Activated gamma-delta T cell (primary cell): ENCODE data around the gene KDM4C.
"Not testable (repeated sequence)": the region's sequence is repeated elsewhere in the genome, so short reads cannot be mapped to it uniquely, and the experiment has no call there.

Experiments
- DNase-seq: peaks from one replicate; lab custom pipeline; 2025; lab: John Stamatoyannopoulos, UW

KDM4C gene

DNA sequence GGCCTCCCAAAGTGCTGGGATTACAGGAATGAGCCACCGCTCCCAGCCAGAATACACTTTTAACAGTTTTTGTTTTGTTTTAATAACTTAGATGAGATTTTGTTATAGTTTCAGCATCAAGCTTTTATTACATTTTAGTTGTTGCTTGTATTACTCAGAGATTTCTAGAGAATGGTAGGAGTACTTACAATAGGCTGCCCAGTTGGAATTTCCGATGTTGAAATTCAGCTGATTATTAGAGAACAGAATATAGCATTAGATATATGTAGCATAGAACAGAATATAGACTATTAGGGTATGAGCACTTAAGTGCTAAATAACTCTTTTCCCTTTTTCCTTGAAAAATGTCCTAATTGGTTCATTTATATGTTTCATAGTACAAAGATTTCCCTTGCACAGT lies 6.2 kb downstream of the KDM4C start:
- no peak for DNase-seq

DNA sequence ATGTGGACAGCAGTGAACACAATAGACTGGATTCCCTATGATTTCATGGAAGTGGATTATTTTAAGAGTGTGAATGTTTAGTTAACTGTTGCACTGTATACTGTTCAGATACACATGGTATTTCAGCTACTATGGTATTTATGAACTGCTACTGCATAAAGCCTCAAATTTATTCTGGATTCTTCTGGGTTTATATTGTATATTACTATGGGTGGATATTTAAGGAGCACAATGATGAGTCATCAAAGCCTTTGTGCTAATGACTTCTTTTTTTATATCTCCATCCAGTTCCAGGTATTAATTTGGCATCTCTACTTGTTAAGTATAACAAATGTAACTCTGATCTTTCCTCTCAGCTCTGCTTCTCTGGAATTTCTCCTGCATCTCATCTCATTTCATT lies 6.8 kb downstream of the KDM4C start:
- no peak for DNase-seq

DNA sequence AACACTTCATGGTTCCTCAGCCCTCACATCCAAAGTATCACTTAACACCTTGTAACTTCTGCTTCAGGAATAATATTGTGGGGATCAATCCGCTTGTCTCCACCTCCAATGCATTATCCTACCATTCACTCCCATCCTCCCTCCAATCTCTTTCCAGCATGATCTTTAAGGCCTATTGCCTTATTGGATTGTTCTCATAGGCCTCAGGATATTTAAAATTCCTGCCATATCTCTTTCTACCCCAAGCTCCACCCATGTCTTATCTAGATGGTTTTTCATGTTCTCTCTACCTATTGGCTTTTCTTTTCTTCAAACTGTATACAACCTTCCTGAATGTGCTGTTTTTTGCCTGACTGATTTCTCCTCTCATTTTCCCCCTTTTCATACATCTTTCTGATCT lies 7.2 kb downstream of the KDM4C start:
- DNase-seq = no peak

DNA sequence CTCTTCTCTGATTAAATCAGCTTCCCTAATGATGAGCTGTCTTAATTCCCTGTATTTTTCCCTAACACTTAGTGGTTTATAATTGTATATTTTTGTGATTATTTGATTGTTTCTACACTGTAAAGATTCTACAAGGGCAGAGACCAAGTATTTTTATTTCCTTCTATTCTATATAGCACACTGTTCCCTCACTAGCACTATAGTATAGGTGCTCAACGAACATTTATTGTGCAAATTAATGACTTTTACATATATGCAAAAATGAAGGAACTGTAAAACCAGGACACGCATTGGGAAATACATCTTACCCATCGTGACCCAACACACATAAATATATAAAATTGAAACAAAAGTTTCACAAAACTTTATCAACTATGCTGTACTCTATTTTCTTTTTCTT lies 7.6 kb downstream of the KDM4C start:
- no peak for DNase-seq

DNA sequence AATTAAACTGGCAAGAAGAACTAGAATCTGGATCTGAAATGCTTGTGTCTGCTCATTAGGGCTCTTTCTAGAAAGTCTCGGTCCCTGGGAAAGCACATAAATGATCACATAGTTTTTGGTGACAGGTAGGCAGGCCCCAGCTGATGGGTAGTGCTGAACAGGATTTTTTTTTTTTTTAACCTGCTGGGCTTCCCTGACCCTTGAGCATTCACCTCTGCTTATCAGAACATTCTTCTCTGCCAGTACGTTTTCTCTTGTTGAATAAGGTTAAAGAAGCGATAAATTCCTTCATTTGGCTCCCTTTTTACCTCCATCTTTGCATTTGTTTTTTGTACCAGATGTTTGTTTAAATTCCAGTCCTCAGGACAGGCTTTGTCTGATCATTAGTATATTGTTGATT lies 8.8 kb downstream of the KDM4C start:
- DNase-seq = no peak

DNA sequence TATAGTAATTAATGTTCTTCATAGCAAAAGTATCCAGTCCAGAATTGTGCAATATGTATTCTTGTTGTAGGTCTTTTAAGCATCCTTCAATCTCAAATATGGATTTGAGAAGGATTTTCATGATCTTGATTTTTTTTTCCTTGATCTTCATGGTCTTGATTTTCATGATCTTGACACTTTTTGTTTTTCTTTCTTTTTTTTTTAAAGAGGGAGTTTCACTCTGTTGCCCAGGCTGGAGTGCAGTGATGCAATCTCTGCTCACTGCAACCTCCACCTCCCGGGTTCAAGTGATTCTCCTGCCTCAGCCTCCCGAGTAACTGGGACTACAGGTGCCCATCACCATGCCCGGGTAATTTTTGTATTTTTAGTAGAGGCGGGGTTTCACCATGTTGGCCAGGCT lies 10.8 kb downstream of the KDM4C start:
- DNase-seq = not testable (repeated sequence)

DNA sequence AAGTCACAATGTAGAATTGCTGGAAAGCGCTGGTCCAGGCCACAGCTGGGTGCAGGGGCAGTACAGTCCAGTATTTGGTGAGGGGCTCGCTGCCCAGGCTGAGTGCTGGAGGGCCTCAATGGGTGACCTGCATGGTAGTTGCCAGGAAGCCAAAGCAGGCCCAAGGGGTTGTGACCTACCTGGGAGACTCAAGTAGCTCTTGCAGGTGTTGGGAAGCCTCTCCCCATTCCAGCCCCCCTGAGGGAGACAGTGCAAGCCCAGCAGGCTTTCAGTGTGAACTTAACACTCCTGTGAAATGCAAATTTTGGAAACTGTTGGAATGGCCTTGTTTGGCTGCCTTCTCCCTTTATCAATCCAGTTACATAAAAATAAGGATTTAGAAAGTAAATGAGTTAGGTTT lies 13.9 kb downstream of the KDM4C start:
- DNase-seq = no peak

DNA sequence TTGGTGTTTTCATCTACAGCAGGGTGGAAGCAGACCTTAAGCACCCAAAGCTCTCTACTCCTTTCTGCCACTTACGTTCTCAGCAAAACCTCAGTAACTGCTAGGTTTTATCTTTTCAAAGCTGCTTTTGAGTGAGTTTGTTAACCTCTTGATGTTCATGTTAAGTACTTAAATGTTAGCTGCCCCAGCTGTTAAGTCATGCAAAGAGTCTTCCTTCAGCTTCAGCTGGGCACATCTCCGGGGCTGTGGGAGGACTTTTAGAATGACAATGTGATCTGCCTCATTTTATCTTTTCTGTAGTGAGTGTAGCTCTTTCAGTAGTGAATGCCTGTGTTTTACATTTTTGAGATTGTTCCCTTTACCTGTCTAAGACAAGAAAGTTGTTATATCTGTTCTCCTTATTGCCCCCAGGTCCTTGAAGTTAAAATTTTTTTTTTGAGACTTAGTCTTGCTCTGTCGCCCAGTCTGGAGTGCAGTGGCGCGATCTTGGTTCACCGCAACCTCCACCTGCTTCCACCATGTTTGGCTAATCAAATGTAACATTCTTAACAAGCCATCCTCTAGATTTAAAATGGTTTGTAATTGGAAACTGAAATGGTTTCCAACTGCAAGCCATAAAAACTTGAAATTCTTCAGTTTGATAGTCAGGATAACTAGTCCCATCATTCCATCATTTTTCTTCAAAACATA lies 19.6 kb downstream of the KDM4C start:
- DNase-seq = no peak

DNA sequence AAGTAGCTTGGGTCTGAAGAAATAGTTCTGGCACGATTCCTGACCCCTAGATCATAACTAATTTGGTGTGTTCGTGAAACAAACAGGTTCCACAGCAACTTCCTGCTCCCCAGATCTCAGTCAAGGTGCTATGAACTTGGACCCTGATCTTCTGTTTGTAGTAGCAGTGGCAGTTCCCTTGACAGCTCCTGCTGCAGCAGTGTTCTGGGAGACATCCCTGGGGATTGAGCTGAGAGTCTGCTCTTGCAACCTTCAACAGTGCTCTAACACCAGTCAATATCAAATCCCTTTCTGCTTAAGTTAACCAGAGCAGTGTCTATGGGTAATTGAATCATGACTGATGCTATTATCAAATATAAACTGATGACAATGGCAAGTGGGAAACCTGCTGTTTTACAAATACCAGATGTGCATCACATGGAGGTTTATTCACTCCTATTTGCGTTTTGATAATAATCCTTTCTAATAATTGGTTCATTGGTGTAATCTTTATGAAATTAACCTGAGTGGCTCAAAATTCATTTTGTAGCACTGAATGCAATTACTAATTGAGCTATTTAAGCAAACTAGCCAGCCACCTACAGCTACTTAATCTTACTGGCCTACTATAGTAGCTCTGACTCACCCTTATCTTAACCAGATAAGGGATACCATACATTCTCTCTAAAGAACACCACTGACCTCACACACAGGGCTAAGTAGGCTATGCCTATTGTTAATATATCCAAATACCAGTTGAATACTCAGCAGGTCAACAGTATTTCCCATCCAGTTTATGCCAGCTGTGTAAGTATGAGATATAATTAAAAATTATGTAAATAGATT lies 21.9 kb downstream of the KDM4C start:
- DNase-seq = no peak

DNA sequence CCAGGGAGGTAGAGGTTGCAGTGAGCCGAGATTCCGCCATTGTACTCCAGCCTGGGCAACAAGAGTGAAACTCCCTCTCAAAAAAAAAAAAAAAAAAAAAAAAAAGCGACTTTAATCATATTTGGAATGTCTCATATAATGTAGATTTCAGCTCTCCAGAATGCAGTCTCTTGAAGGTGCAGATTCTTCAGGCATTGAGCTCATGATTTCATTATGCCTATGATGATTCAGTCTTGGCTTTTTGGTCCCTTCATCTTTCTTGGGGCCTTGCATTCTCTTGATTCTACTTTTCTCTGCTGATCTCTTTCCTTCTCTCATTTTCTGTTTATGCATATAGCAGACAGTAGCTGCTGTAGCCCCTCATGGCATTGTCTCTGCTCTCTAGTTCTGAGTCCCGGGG lies 22.9 kb downstream of the KDM4C start:
- DNase-seq = no peak

DNA sequence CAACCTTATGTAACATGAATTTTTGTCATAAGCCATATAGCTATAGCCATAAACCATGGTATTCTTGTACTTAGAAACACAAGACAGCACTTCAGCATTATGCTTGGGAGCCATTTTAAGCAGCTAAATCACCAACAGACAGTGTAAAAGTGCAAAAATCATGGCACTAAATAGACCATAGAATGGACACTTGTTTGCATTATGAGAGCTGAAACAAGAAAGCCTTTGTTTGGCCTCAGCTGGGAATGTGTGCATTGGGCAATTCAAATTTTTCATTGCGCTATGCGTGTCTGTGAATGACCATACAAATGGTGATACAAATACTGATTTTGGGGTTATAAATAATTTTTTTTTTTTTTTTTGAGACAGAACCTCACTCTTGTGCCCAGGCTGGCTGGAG lies 23.7 kb downstream of the KDM4C start:
- no peak for DNase-seq

DNA sequence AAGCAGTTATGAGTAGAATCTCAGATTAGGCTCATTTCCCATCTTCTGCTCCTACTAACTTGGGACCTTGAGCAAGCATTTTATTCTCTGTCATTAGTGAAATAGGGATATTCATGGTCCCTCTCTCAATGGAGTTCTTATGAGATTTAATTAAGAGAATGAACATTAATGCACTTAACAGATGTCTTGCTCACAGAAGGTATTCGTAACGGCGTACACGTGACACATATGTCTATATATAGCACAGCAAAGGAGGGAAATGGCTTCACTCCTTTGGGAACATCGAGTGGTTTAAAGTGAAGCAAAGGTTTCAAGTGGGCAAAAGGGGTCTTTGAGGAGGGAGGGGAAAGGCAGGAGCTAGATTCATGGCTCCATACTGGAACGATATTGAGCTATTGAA lies 24.6 kb downstream of the KDM4C start:
- DNase-seq = no peak

DNA sequence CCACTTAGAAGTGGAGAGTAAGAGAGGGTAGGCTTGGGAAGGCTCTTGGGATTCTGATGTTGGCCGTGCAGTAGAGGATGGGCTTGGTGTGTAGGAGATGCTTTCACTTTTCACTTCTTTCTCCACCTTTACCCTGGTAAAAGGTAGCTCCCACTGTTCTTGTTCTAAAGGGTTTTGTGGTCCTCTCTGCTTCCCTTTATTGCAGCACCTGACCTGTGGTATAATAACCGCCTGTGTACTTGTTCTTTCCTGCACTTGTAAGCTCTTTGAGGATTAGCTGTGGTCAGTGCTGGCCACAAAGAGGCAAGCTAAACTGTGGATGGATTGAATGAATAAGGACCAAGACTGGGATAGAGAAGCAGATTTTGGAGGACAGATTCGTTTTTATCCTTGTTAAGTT lies 25.2 kb downstream of the KDM4C start:
- no peak for DNase-seq

DNA sequence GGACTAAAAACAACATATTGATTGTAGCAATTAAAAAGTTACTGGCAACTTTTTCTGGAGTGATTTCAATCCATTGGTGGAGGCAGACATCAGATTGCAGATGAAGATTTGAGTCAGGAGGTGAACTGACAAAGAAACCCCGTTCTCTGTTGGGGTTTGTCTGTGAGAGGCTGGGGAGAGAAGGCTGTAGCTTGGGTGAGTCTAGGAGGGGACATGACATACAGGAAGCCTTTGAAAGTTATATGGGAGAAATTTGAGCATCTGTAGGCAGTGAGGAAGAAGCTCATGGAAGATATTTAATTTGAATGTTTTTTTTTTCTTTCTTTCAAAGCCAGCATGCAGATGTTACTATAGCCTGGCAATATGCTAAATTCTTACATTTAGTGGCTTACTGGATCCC lies 26.0 kb downstream of the KDM4C start:
- DNase-seq = no peak

DNA sequence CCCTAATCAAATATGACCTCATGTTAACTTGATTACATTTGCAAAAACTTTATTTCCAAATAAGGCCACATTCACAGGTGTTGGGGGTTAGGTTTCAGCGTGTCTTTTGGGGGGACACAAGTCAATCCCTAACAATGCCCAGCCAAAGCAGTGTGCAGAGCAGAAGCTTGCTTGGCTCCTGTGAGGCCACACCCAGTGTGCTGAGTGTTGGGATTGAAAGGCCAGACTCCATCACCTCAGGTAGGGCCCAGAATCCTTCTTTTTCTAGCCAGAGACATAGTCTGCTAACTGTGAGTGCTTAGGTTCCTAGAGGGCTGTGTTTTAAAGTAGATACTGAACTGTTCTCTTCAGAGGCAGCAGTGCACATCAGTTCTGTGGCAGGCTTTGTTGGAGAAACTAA lies 27.9 kb downstream of the KDM4C start:
- DNase-seq = no peak

DNA sequence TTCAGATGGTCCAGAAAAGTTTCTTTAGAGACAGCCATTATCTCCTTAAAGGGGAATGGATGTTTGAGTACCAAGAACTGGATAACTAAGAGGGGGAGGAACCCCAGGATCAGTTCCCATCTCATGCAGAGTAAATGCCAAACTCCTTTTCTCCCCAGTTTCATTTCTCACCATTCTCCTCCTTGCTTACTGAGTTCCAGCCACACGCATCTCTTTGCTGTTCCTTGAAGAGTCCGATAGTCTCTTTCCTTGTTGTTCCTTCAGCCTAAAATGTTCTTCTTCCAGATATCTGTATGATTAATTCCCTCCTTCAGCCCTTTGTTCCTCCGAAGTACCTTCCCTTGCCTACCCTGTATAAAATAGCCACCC lies 30.0 kb downstream of the KDM4C start:
- DNase-seq = no peak

DNA sequence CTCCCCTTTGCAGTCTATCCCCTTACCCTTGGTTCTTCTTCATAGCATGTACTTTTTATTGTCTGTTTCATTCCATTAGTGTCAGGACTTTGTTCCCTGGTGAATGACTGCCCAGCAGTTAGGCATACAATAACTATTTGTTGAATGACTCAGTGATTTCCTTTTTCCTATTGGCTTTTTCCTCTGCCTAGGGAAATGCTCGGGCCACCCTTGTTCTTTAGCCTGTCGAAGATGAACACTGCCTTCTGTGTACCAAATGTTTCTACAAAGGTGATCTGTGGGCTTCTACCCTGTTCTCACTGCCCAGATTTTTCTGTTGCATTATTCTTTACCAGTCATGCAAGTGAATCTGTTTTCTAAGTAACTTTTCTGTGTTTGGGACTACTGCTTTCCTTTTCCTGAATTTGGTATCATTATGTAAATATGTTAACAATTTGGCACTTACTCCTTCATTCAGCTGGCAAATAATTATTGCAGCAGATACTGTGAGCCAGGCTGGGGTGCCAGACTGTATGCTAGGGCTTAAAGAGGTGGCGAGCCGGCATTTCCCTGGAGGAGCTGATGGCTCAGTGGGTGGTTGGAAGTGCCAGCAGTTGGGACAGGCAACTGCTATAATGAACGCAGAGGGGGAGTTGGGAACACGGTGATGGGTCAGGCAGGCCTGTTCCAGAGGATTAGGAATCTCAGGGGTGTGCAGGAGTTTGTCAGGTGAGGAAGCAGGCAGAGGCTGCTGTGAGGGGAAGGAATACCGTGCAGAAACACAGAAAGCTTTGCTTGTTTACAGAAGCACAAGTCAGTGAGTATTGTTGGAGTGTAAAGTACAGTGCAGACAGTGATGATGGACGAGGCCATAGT lies 30.6 kb downstream of the KDM4C start:
- DNase-seq = no peak

DNA sequence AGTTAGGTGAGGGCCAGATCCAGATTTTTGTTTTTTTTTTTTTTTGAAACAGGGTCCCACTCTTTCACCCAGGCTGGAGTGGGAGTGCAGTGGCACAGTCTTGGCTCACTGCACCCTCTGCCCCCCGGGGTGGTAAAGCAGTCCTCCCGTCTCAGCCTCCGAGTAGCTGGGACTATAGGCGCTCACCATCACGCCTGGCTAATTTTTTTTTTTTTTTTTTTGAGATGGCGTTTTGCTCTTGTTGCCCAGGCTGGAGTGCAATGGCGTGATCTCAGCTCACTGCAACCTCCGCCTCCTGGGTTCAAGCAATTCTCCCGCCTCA lies 31.2 kb downstream of the KDM4C start:
- DNase-seq = not testable (repeated sequence)

DNA sequence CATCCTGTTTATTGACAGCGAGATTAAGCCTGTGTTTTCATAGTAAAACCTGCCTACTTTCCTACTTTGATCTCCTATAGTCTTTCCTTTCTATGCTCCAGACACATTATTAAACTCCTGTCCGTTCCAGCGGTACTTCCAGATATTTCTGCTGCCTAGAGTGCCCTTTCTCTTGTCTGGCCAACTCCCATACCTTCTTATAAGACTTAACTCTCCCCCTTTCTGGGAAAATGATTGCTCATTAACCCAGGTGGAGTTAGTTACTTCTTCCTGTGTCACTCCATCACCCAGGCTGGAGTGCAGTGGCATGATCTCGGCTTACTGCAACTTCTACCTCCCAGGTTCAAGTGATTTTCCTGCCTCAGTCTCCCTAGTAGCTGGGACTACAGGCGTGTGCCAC lies 33.1 kb downstream of the KDM4C start:
- no peak for DNase-seq

DNA sequence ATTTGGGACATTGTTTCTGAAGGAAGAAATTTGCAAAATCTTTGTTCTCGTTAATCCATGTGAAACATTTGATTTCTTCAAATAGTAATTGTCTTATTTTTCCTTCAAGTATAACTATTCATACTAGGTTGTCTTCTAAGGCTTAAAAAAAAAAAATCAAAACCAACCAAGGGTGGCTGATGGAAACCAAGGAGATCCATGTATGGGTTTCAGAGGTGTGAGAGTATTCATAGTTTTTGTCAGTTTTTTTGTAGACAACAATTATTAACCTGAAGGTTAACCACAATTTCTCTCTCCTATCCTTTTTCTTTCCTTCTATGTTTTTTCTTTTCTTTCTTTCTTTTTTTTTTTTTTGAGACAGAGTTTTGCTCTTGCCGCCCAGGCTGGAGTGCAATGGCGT lies 35.4 kb downstream of the KDM4C start:
- DNase-seq = no peak

DNA sequence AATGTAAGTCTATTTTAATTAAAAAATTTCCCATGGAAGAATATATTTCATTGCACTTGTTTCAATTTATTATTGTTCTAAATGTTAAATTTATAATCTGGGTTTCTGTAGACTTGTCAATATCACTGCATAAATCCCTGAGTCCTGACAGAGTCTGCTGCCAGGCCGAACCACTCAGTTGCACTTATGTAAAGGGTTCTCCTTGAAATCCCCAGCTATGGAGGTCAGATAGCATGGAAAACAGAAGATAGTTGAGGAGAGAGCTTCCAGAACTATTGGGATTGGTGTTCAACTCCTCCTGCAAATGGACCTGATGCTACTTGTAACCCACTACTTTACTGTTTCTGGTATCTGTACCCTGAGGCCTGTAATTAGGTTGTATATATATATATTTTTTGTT lies 37.2 kb downstream of the KDM4C start:
- no peak for DNase-seq

DNA sequence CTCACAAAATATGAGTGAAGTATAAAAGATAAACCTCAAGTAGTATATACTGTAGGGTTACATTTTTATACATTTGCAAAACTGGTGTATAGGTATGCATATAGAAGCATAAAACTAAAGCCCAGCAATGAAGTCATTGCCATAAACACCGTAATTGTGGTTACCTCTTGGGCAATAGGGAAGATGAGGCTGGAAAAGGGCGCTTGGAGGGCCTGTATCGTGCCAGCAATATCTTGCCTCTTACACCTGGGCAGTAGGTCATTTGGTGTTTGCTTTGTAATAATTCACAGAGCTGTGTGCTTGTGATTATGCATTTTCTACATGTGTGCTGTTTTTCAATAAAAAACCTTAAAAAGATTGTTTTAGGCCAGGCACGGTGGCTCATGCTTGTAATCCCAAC lies 45.2 kb downstream of the KDM4C start:
- DNase-seq = no peak

DNA sequence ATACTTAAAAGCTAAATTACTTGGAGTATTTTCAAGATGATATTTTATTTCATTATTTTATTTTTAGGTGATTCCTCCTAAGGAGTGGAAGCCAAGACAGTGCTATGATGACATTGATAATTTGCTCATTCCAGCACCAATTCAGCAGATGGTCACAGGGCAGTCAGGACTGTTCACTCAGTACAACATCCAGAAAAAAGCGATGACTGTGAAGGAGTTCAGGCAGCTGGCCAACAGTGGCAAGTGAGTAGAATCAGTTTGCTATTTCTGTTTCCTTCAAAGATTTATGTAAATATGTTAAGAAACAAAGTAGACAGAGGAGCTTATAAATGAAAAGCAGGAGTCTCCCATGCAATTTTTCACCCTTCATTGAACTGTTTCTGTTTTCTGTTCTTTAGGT lies 47.8 kb downstream of the KDM4C start:
- DNase-seq = no peak
